ENCODE measurements around the gene PUM2.

GRCh38 chr2:20224164-20224715, 126.4 kb downstream of the PUM2 start:
- TF ChIP-seq TAF1 (IDR thresholded peaks at IDR 0.05; ENCODE audit: borderline replicate concordance, low read depth, low read length): no peak
- TF ChIP-seq POLR2A (IDR thresholded peaks at IDR 0.05; ENCODE audit: low read depth, low read length): 0 out of 2 replicates have a peak, but pooled peaks have one; percentile 18

Measured in GM12892 (cell line).